GM19193 (cell line): ENCODE measurements around the gene ANKRD11.

ENCODE experiments used
- POLR2A ChIP-seq: IDR thresholded peaks from 4 replicates; pipeline ENCODE4 v1.6.1; 2011; ENCODE audit not compliant: insufficient read depth, insufficient read length; ENCODE audit errors: extremely low read depth

Gene ANKRD11

GRCh38 chr16:89363621-89364393, 126.6 kb downstream of the ANKRD11 start:
- TF ChIP-seq POLR2A = no peak

- no peak for TF ChIP-seq POLR2A
Measured at GRCh38 chr16:89361751-89362539, 128.4 kb downstream of the ANKRD11 start.

- no peak for TF ChIP-seq POLR2A
Measured at GRCh38 chr16:89360760-89361435, 129.5 kb downstream of the ANKRD11 start.

- TF ChIP-seq POLR2A = no peak
Measured at GRCh38 chr16:89359264-89360147, 130.9 kb downstream of the ANKRD11 start.

- no peak for TF ChIP-seq POLR2A
Measured at GRCh38 chr16:89358030-89359005, 132.0 kb downstream of the ANKRD11 start.

- no peak for TF ChIP-seq POLR2A
Measured at GRCh38 chr16:89357055-89357816, 133.1 kb downstream of the ANKRD11 start.

- no peak for TF ChIP-seq POLR2A
Measured at GRCh38 chr16:89355686-89356085, 134.7 kb downstream of the ANKRD11 start.

- no peak for TF ChIP-seq POLR2A
Measured at GRCh38 chr16:89355007-89355406, 135.4 kb downstream of the ANKRD11 start.

- TF ChIP-seq POLR2A = no peak
Measured at GRCh38 chr16:89354325-89354724, 136.0 kb downstream of the ANKRD11 start.

GRCh38 chr16:89352091-89352681, 138.2 kb downstream of the ANKRD11 start:
- no peak for TF ChIP-seq POLR2A

GRCh38 chr16:89351645-89352044, 138.7 kb downstream of the ANKRD11 start:
- TF ChIP-seq POLR2A = no peak

- TF ChIP-seq POLR2A = no peak
Measured at GRCh38 chr16:89350701-89351380, 139.5 kb downstream of the ANKRD11 start.
